Right lobe of liver (tissue), 4 donors: Measurements from ENCODE around the gene GNPTG.

Experiments
- POLR2A ChIP-seq: fragments of 450-650 bp; IDR thresholded peaks from one replicate; pipeline ENCODE4 v1.6.1; 2017; ENCODE audit warnings: antibody characterized with exemption, mild to moderate bottlenecking
- TF ChIP-seq, protein P1 (sequence below), 4 donors: fragments of 200-600 bp in 3 of 4; fragments of 450-650 bp in 1 of 4; IDR thresholded peaks; one replicate each; pipeline versions ENCODE4 v1.5.1 to v1.8.0; 2016 to 2022; ENCODE audit warnings: antibody characterized with exemption in 4 of 4, mild to moderate bottlenecking in 2 of 4
- donor health status: DM: no; HTN: no; CAD: no.
- donor health status: DM: no; HTN: no; CAD: no.
- donor health status: DM: no; HTN: yes; CAD: no.

DNA sequence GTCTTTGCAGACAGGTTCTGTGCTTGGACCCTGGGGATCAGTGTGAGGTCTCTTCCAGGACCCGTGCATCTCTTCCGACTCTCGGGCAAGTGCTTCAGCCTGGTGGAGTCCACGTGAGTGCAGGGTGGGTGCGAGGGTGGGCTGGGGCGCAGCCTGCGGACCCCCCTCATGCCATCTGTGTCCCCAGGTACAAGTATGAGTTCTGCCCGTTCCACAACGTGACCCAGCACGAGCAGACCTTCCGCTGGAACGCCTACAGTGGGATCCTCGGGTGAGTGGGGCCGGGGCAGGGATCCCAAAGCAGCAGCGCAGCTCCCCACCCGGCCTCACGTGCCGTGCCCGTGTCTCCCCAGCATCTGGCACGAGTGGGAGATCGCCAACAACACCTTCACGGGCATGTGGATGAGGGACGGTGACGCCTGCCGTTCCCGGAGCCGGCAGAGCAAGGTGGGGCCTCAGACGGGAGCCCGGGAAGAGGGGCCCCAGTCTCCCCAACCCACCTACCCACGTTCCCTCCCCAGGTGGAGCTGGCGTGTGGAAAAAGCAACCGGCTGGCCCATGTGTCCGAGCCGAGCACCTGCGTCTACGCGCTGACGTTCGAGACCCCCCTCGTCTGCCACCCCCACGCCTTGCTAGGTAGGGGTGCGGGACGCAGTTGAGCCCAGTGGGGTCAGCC is 10.1 kb downstream of the GNPTG start:
- TF ChIP-seq POLR2A, result no peak
- TF ChIP-seq, protein P1, sequence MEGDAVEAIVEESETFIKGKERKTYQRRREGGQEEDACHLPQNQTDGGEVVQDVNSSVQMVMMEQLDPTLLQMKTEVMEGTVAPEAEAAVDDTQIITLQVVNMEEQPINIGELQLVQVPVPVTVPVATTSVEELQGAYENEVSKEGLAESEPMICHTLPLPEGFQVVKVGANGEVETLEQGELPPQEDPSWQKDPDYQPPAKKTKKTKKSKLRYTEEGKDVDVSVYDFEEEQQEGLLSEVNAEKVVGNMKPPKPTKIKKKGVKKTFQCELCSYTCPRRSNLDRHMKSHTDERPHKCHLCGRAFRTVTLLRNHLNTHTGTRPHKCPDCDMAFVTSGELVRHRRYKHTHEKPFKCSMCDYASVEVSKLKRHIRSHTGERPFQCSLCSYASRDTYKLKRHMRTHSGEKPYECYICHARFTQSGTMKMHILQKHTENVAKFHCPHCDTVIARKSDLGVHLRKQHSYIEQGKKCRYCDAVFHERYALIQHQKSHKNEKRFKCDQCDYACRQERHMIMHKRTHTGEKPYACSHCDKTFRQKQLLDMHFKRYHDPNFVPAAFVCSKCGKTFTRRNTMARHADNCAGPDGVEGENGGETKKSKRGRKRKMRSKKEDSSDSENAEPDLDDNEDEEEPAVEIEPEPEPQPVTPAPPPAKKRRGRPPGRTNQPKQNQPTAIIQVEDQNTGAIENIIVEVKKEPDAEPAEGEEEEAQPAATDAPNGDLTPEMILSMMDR (IDR thresholded peaks at IDR 0.05), result no peak
